ENCODE data around the gene SHROOM3.
"Not testable (repeated sequence)": the region's sequence is repeated elsewhere in the genome, so short reads cannot be mapped to it uniquely, and the experiment has no call there.

Gene SHROOM3

GRCh38 chr4:76589402-76589801 lies 154.4 kb downstream of the SHROOM3 start:
- in situ Hi-C loops (cut with MboI; ENCODE audit: low sequenced_read_pairs), result no loop called here

DNA sequence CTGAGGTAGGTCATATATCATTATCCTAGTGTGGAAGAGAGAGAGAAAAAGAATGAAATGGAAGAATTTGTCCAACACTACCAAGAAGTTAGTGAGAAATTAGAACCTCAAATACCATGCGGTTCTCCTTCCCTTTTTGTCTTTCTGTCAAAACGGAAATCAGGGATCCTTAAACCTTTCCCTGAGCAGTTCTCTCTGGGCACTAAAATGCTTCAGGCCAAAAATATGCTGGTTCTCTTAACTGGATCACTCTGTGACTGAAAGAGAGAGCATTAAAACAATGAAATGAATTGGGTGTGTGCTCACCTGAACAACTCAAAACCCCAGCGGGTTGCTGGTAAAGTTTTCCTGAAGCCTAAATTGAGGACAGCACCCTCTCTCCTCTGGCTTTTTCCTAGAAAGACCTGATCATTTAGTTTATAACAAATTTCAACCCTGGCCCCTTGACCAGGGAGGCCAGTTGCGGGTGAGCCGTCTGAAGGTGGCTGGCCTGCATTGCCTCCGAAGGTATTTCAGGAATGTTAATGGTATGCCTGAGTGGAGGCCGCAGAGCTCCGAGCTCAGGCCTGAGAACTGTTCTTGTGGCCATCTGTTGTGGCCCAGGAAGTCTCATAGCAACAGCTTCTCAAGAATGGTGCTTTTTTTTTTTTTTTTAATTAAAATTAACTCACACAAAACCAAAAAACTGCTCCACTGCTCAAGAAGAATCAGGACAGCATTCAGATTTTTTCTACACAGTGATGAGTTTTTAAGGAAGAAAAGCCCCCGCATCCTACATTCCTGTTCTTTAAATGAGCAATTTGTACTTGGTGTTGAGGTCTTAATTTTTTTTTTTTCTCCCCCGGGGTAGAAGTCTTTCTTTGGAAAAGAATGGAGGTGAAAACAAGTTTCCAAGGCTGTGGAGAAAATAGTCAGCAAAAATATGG lies 155.1 kb downstream of the SHROOM3 start:
- in situ Hi-C loops (cut with MboI; ENCODE audit: low sequenced_read_pairs), result no loop called here

GRCh38 chr4:76590798-76591281 lies 155.8 kb downstream of the SHROOM3 start:
- in situ Hi-C loops (cut with MboI; ENCODE audit: low sequenced_read_pairs), result no loop called here

GRCh38 chr4:76591992-76592391 lies 157.0 kb downstream of the SHROOM3 start:
- in situ Hi-C loops (cut with MboI; ENCODE audit: low sequenced_read_pairs), result no loop called here

DNA sequence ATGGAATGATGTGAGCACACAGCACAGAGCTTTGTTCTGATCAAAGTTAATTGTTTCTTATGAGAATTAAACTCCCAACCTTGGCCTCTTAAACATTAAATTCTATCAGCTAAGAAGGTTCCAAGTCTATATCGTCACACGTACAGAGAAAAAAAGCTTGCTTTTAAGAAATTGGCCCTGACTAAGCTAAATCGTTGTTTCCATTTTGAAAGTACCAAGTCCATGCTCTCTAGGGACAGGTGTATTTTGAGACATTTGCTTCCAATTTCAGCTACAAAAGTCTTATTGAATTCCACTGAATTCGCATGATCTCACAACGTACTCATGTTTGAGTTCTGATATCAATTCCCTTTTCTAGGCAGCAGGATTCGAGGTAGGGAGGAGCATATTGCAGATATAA lies 157.4 kb downstream of the SHROOM3 start:
- in situ Hi-C loops (cut with MboI; ENCODE audit: low sequenced_read_pairs), result no loop called here

- in situ Hi-C loops (cut with MboI; ENCODE audit: low sequenced_read_pairs), result no loop called here
These were observed 159.1 kb downstream of the SHROOM3 start for GRCh38 chr4:76594173-76594572.

- in situ Hi-C loops (cut with MboI; ENCODE audit: low sequenced_read_pairs), result no loop called here
These were observed 160.4 kb downstream of the SHROOM3 start for GRCh38 chr4:76595435-76595834.

GRCh38 chr4:76596713-76597112 lies 161.7 kb downstream of the SHROOM3 start:
- in situ Hi-C loops (cut with MboI; ENCODE audit: low sequenced_read_pairs), result no loop called here

- in situ Hi-C loops (cut with MboI; ENCODE audit: low sequenced_read_pairs), result no loop called here
These were observed 162.5 kb downstream of the SHROOM3 start for GRCh38 chr4:76597423-76597979.

DNA sequence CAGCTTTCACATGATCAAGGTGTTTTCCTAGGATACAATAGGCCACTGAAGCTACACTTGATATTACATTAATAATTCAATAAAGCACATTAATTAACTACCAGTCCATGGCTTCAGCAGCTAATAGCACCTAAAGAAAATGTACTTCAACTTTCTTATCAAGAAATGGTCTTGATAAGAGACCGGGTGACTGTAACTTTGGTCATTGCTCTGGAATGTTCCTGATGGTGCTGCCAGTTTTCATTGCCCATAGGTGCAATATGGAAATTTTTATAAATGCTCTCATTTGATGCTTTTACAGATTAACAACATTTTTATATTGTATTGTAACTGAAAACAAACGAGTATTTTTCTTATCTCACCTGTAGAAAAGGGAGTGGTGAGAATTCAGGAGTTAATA lies 165.4 kb downstream of the SHROOM3 start:
- in situ Hi-C loops (cut with MboI; ENCODE audit: low sequenced_read_pairs), result no loop called here

- in situ Hi-C loops (cut with MboI; ENCODE audit: low sequenced_read_pairs), result no loop called here
These were observed 166.8 kb downstream of the SHROOM3 start for GRCh38 chr4:76601791-76602190.

DNA sequence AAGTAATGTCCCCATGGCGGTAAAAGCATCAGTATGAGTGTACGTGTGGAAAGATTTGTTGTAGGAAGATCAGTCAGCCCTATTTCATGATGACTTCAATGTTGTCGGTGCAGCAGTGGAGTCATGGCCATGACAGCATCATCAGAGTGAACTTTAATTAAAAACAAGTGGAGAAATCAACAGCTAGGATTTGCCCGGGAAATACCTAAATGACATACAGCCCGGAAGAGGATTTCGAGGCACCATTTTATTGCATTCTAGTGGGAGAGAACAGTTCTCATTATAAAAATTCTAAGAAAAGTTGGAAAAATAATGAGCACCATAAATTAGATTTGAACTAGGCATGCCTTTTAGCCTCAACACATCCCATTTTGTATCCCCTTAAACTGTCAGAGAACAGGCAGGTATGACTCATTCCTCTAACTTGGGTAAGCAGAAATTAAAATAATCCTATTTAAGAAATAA lies 170.1 kb downstream of the SHROOM3 start:
- in situ Hi-C loops (cut with MboI; ENCODE audit: low sequenced_read_pairs), result no loop called here

DNA sequence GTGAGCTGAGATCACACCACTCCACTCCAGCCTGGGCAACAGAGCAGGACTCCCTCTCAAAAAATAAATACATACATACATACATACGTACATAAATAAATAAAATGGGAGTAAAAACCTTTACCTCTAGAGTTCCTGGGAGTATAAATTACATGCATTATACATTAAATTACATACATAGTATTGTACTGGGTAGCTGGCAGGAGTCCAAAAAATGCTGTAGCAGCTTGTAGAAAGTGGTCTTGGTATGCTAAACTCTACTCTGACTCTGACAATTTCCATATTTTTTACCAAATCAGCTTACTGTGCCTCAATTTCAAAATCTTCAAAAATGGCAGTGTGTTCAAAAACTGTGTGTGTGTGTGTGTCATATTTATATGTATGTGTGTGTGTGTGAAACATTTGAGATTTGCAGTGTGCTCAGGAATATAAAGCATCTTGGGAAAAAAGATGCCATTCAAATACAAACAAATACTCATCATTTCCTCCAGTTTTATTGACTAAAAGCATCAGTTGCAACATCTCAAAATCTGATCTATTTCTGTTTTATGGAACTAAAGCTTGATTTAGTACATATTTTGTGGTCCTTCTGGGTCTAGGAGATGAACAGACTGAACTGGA lies 171.7 kb downstream of the SHROOM3 start:
- in situ Hi-C loops (cut with MboI; ENCODE audit: low sequenced_read_pairs), result no loop called here

- in situ Hi-C loops (cut with MboI; ENCODE audit: low sequenced_read_pairs), result no loop called here
These were observed 172.3 kb downstream of the SHROOM3 start for GRCh38 chr4:76607266-76607799.

- in situ Hi-C loops (cut with MboI; ENCODE audit: low sequenced_read_pairs), result no loop called here
These were observed 172.8 kb downstream of the SHROOM3 start for GRCh38 chr4:76607846-76608245.

GRCh38 chr4:76608549-76608948 lies 173.5 kb downstream of the SHROOM3 start:
- in situ Hi-C loops (cut with MboI; ENCODE audit: low sequenced_read_pairs), result not testable (repeated sequence)

DNA sequence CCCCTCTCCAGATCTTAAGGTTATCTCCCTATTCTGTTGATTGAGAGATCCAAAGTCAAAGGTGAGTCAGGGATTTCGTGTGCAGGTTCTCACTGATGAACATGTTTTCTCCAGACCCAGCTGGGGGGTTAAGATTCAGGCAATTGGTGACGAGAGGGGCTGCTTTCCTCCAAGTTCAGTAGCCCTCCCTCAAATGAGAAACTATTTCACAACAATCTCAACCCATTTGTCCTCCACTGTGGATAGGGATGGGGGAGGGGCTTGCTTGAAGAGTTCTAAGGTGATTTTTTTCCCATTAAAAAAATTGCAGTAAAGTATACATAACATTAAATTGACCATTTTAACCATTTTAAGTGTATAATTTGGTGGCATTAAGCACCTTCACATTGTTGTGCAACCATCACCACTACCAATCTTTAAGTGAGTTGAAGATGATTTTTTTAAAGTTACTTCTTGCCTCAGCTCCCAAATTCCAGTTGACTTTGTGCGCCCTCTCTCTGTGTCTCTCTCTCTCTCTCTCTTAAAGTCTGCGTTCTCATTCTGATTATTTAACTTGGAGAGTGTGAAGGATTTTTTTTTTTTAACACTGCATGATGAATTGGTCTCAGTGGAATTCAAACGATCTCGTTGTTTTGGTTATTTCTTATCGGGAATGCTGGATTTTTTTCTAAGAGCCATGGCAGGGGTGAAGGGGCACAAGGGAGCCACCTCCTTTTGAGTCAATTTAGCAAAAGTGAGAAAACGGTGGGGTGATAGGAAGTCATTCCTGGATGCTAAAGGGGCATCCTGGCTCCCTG lies 175.9 kb downstream of the SHROOM3 start:
- in situ Hi-C loops (cut with MboI; ENCODE audit: low sequenced_read_pairs), result no loop called here

DNA sequence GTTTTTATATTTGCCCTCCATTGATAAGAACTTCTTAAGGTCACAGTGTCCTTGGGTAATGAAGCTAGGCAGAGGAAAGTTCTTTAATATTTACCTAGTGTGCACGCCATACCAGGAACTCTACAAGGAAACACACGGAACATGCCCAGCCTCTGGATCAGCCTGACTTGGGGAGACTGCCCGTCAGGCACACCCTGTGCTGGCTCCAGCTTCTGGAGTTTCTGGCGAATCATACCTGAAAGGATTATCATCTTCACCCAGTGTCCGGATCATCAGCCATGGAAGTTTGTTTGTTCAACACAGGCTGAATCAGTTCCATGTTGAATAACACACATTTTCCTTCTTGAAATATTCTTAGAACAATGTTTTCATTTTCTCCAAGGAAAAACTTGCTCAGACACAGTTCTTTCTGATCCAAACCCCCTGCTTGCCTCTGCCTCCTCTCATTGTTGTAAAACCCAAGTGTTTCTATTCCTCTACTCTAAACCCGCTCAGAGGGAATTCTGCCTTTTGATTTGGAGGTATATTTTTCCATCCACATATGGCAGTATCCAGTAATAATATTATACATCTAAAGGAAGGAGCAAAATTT lies 176.7 kb downstream of the SHROOM3 start:
- in situ Hi-C loops (cut with MboI; ENCODE audit: low sequenced_read_pairs), result no loop called here

DNA sequence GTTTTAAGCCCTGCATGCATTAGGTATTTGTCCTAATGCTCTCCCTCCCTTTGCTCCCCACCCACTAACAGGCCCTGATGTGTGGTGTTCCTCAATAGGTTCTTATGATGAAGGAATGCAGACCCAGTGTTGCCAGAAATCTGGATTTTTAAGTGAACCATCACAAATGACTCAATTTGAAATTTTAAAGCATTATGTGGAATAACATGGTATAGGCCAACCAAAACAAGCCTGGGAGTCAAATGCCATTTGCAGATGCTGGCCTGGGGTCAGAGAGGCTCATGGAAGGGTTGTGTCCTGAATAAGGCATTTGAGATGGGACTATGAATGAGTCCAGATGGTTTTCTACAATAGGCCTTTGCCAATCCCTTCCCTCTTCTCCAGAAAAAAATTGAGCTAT lies 179.6 kb downstream of the SHROOM3 start:
- in situ Hi-C loops (cut with MboI; ENCODE audit: low sequenced_read_pairs), result no loop called here

DNA sequence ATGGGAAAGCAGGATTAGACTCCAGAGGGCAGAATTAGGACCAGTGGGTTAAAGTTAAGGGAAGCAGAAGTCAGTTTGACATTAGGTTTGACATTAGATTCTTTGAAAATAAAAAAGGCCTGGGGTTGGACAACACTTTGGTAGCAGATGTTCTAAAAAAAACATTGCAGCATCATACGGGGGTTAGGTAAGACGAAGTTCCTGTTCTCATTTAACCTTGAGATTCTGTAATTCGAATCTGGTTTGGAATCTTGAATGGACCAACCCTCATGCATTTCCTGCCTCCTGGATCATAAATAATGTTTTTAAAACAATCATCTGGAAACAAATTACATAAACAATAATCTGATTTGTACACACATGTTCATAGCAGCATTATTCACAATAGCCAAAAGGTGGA lies 181.0 kb downstream of the SHROOM3 start:
- in situ Hi-C loops (cut with MboI; ENCODE audit: low sequenced_read_pairs), result no loop called here
